ENCODE results near the gene TNS1. TPM values are rescaled to one million over a fixed set of nuclear protein-coding genes. Genes with fewer than 3 reads are reported as not detected.

TNS1 gene
- total RNA-seq, 1 experiment from 2014 or later = 0.49 TPM

DNA sequence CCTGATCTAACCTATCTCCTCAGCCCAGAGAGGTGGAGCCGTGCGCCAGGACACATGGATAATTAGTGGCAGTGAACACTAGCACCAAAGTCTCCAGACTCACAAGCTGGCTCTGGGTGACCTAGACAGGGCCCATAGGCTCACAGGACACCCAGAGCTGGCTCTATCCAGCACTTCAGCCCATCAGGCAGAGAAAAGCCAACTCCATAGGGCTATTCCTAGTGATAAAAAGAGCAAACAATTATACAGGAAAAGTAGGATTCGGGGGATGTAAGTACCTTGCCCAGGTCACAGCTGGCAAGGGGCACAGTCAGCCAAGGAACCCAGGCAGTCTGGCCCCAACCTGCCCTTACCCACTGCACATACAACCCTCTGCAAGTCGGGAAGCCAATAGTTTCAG is 178.6 kb downstream of the TNS1 start:
- CTCF ChIA-PET = no interaction called here

GRCh38 chr2:217823626-217824025 is 179.2 kb downstream of the TNS1 start:
- ATAC-seq (no peak), DNase-seq (ENCODE audit: low read depth, low spot score) (no peak)
- ChIA-PET POLR2A (no interaction called here), CTCF (no interaction called here)
- TF ChIP-seq POLR2AphosphoS5 (IDR thresholded peaks at IDR 0.05; ENCODE audit: low read depth, low read length) (no peak), TCF7L2 (IDR thresholded peaks at IDR 0.05; ENCODE audit: low read depth, low read length) (no peak), REST (IDR thresholded peaks at IDR 0.05; ENCODE audit: insufficient read depth in 1 of 2, low read depth in 2 of 2, low read length in 1 of 2) (no peak), SIN3A (IDR thresholded peaks at IDR 0.05; ENCODE audit: borderline replicate concordance, insufficient read depth, low read depth, low read length) (no peak)
- TF ChIP-seq, protein P1, sequence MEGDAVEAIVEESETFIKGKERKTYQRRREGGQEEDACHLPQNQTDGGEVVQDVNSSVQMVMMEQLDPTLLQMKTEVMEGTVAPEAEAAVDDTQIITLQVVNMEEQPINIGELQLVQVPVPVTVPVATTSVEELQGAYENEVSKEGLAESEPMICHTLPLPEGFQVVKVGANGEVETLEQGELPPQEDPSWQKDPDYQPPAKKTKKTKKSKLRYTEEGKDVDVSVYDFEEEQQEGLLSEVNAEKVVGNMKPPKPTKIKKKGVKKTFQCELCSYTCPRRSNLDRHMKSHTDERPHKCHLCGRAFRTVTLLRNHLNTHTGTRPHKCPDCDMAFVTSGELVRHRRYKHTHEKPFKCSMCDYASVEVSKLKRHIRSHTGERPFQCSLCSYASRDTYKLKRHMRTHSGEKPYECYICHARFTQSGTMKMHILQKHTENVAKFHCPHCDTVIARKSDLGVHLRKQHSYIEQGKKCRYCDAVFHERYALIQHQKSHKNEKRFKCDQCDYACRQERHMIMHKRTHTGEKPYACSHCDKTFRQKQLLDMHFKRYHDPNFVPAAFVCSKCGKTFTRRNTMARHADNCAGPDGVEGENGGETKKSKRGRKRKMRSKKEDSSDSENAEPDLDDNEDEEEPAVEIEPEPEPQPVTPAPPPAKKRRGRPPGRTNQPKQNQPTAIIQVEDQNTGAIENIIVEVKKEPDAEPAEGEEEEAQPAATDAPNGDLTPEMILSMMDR (IDR thresholded peaks at IDR 0.05) = no peak
- intact Hi-C loops (cut with micrococcal nuclease; ENCODE audit: unreplicated experiment) = no loop called here
- BruUV-seq (replicated peaks) = no TSS peak
- Histone ChIP-seq H3K27ac (ENCODE audit: low read length) (no peak overlapping the region), H3K4me3 (ENCODE audit: low read depth in 2 of 2, low read length in 2 of 2) (no peak overlapping the region), H3K27me3 (ENCODE audit: control insufficient read depth, insufficient read depth, low read length) (no peaks in the 10 kb centered on the region; the same call in 1 of the 2 replicates), H3K36me3 (ENCODE audit: control insufficient read depth, insufficient read depth, low read length) (no peaks in the 10 kb centered on the region), H3K4me1 (ENCODE audit: control insufficient read depth, insufficient read depth, low read length) (no peaks in the 10 kb centered on the region), H3K9me3 (ENCODE audit: control insufficient read depth, insufficient read depth, low read depth, low read length) (no peaks in the 10 kb centered on the region)
- in situ Hi-C loops (cut with HindIII; ENCODE audit: low pct_unique_long_range_greater_than_20kb, low sequenced_read_pairs) = no loop called here

More for the DNA sequence above, 178.6 kb downstream of the TNS1 start:
- DNase-seq (ENCODE audit: low read depth, low spot score) (no peak), ATAC-seq (no peak)
- in situ Hi-C loops (cut with HindIII; ENCODE audit: low pct_unique_long_range_greater_than_20kb, low sequenced_read_pairs) = no loop called here
- Histone ChIP-seq H3K27ac (ENCODE audit: low read length) (no peak overlapping the region), H3K27me3 (ENCODE audit: control insufficient read depth, insufficient read depth, low read length) (no peaks in the 10 kb centered on the region; the same call in 1 of the 2 replicates), H3K4me1 (ENCODE audit: control insufficient read depth, insufficient read depth, low read length) (no peaks in the 10 kb centered on the region), H3K4me3 (ENCODE audit: low read depth in 2 of 2, low read length in 2 of 2) (no peak overlapping the region), H3K9me3 (ENCODE audit: control insufficient read depth, insufficient read depth, low read depth, low read length) (no peaks in the 10 kb centered on the region), H3K36me3 (ENCODE audit: control insufficient read depth, insufficient read depth, low read length) (no peaks in the 10 kb centered on the region)
- intact Hi-C loops (cut with micrococcal nuclease; ENCODE audit: unreplicated experiment) = no loop called here
- POLR2A ChIA-PET = no interaction called here
- no TSS peak for BruUV-seq (replicated peaks)
- TF ChIP-seq, protein P1 (IDR thresholded peaks at IDR 0.05) = no peak
- TF ChIP-seq POLR2AphosphoS5 (IDR thresholded peaks at IDR 0.05; ENCODE audit: low read depth, low read length) = no peak
- TF ChIP-seq SIN3A (IDR thresholded peaks at IDR 0.05; ENCODE audit: borderline replicate concordance, insufficient read depth, low read depth, low read length) = no peak
- TF ChIP-seq REST (IDR thresholded peaks at IDR 0.05; ENCODE audit: insufficient read depth in 1 of 2, low read depth in 2 of 2, low read length in 1 of 2) = no peak; a peak in 1 of 4 replicates
- no peak for TF ChIP-seq TCF7L2 (IDR thresholded peaks at IDR 0.05; ENCODE audit: low read depth, low read length)

Measured in Panc1 (cell line).